Stimulated activated CD8-positive, alpha-beta memory T cell treated with anti-CD3 and anti-CD28 coated beads, Interleukin-12 subunit alpha, Interleukin-12 subunit beta, amount 100 ng/mL, for 24 hours (primary cell): ENCODE results near the gene SYCE3.
A peak's percentile ranks its signal among the peaks of the same experiment; 100 is the strongest.
"Not testable (repeated sequence)": the region's sequence is repeated elsewhere in the genome, so short reads cannot be mapped to it uniquely, and the experiment has no call there.

ENCODE experiments used
- DNase-seq: peaks from one replicate; pipeline ENCODE4 v3.0.0-alpha.2; 2020; ENCODE audit errors: extremely low read depth

Gene SYCE3, protein sequence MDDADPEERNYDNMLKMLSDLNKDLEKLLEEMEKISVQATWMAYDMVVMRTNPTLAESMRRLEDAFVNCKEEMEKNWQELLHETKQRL

DNA sequence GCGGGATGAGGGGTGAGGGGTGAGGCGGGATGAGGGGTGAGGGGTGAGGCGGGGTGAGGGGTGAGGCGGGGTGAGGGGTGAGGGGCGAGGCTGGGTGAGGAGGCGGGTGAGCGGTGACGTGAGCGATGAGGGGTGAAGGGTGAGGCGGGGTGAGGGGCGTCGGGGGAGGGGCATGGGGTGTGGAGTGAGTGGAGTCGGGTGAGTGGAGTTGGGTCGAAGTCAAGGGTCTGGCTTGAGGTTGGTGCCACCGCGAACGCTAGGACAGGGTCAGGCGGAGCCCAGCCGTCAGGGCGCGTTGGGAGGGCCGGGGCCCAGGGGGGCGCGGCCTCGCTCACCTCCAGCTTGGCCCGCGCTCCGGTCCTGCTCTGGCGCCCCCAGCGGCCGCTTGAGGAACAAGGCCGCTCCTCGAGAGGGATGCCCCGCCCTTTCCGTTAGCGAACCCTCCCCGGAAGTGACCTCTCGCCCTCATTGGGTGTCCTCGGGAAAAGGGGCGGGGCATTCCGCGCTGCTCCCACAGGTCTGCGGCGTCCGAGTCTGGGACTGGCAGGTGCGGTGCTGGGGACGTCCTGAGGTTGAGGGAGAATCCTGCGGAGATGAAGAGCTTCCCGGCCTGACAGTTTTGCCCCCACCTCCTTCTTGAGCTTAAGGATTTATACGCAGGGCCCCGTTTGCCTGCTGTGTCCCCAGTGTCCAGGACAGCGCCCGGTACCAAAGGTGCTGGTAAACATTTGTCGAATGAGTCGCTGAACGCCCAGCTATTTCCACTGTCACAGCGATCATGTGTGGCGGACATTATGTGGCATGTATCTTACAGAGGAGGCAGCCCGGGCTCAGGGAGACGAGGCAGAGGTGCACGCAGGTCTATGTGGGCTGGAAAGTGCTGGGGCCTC is at the start of gene SYCE3:
SYCE3 (minus strand) TSS at position 397 of the 890 bp plus-strand sequence. CDS start 6,514 bp downstream, outside the sequence.
- peak; percentile 85 for DNase-seq

DNA sequence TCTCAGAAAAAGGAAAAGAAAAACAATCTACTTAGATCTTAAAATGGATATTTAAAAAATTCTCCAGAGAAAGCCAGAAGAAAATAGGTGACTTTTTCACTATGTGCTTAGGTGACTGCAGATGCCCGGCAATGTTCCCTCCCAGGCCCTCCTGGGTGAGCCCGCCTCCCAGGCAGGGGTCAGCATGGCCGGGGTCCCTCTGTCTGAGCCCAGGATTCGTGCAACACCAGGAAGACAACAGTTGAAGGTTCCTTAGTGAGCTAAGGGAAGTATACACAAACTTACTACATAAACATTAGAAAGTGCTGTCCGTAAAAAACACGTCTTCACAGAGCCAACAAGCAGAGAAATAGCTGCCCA is 49.4 kb upstream of the SYCE3 start:
- DNase-seq, result no peak

DNA sequence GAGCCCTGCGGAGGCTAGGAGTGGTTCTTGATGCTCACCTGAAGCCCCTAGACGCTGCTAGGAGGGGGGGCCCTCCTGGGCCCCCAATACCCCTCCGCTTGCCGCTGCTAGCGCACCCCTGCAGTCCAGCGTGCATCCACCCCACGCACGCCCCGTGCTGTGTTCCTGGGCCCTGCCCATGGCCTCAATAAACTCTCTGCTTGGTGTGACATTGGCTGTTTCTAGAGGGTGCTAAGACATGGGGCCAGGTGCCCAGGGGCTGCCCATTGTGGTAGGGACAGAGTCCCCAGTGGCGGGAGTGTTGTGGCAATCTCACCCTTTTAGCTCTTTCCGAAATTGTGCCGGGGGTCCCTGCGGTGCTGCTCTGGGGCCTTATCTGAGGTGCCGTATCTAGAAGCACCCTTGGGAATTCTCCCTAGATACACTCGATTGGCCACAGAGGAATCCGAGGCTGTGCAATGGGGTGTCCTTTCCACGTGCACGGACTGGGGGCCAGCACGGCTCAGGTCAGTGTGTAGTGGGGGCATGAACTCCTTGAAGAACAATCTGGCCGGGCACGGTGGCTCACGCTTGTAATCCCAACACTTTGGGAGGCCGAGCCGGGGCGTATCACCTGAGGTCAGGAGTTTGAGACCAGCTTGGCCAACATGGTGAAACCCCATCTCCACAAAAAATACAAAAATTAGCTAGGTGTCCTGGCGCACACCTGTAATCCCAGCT is 48.8 kb upstream of the SYCE3 start:
- no peak for DNase-seq

DNA sequence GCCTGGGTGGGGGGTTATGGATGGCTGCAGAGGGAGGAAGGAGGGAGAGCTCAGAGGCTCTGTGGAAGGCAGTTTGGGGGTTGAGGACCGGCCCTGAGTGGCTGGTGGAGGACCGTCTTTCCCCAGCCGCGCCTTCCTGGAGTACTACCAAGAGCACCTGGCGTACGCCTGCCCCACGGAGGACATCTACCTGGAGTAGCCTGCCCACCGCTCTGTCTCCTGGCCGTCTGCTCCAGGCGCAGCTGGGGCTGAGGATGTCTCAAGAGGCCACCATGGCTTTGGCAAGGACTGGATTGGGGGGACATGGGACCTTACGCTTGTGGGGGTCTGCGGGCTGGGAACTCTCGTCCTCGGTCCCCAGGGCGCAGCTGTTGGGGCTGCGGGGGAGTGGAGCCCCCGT is 47.9 kb upstream of the SYCE3 start:
- no peak for DNase-seq

DNA sequence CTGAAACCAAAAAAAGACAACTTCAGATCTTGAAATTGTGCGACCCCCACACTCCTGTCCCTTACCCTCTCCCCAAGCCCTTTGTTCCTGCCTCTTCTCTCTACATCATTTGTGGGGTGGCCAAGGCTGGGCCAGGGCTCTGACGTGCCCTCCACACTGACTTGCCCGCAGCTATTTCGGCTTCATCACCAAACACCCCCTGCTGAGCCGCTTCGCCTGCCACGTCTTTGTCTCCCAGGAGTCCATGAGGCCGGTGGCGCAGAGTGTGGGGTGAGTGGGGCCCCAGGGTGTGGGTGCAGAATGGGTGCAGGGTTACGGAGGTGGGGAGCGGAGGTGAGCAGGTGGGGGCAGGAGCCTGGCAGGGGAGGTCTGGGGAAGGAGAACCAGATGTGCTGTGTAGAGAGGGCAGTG is 47.3 kb upstream of the SYCE3 start:
- no peak for DNase-seq

DNA sequence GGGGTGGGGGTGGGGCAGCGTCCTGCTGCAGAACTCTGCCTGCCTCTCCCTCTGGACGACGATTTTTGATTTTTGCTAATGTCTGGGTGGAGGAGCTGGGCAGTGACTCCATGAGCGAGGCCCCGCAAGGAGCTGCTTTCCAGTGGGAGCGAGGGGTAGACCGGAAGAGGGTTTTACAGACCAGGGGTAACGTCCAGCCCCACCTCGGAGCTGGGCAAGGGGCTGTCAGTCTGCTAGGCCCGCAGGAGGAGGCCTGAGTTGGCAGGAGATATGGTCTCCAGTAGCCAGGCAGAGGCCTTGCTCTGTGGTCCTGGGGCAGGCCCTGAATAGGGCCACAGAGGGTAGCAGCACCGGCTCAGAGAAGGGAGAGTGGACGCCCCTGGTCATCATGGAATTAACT is 46.9 kb upstream of the SYCE3 start:
- DNase-seq, result no peak

DNA sequence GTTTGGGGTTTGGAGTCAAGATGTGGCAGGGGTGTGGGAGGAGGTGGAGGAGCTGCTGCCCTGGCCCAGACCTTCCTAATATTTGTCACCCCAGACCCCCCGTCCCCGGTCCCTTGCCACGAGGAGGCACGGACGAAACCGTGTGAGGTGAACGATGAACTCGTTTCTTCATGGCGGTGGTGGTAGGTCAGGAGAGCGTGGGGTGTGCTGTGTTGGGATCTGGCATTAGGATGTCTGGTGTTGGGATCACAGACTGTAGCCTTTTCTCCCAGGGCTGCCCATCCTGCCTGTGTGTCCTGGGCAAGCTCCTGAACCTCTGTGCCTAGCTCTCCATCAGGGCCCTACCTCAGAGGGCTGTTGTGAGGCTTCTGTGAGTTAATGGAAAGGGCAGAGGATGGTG is 46.3 kb upstream of the SYCE3 start:
- no peak for DNase-seq

DNA sequence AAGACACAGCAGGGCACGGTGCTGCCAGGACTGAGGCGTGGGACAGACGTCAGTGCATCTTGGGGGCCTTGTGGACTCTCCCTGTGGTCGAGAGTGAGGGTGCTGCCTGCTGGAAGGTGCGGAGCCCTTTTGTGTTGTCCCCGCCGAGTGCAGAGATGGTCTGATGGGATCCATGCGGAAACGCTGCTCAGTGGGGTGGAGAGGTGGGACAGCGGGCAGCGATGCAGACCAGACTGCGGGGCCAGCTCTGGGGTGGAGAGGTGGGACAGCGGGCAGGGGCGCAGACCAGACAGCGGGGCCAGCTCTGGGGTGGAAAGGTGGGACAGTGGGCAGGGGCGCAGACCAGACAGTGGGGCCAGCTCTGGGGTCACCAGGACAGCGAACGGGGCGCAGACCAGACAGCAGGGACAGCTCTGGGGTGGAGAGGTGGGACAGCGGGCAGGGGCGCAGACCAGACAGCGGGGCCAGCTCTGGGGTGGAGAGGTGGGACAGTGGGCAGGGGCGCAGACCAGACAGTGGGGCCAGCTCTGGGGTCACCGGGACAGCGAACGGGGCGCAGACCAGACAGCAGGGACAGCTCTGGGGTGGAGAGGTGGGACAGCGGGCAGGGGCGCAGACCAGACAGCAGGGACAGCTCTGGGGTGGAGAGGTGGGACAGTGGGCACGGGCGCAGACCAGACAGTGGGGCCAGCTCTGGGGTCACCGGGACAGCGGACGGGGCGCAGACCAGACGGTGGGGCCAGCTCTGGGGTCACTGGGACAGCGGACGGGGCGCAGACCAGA is 45.5 kb upstream of the SYCE3 start:
- DNase-seq, result not testable (repeated sequence)

DNA sequence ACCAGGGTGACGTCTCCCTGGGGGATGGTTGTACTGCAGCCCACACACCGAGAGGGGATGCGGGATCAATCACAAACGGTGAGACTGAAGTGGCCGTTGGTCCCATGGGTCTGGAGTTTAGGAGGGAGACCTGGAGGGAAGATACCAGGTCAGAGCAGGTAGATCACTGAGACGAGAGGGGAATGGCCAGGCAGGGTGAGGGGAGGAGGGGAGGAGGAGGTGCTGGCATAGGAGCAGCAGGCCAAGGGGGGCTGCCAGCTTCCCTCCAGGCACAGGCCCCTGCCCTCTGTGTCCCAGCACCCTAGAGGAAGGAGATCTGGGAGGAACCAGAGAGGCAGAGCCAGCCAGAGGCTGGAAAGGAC is 44.9 kb upstream of the SYCE3 start:
- no peak for DNase-seq

DNA sequence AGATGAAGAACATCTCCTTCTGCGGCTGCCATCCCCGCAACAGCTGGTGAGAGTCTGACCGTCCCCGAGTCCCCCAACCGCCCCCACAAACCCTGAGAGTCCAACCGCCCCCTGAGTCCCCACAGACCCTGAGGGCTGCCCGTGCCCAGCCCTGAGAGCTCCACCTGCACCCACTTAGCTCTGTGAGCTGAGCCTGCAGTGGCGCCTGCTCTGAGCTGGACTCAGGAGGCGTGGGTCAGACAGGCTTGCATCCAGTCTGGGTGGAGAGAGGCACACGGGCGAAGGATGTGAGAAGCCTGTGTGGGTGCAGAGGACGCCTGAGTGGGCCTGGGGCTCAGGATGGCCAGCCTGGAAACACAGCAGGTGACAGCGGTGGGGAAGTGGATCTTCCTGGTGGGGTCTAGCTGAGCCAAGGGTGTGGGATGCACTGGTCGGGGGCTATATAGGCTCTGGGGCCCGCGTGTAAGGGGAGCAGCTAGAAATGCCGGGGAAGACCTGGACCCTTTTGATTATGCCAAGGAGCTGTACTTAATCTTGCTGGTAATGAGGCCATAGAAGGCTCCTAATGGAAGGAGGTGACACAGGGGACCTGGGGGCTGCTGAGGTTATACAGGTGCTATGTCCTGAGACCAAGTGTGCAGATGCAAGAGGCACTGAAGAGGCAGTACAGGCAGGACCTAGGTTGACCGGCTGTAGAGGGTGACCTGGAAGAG is 44.4 kb upstream of the SYCE3 start:
- no peak for DNase-seq

DNA sequence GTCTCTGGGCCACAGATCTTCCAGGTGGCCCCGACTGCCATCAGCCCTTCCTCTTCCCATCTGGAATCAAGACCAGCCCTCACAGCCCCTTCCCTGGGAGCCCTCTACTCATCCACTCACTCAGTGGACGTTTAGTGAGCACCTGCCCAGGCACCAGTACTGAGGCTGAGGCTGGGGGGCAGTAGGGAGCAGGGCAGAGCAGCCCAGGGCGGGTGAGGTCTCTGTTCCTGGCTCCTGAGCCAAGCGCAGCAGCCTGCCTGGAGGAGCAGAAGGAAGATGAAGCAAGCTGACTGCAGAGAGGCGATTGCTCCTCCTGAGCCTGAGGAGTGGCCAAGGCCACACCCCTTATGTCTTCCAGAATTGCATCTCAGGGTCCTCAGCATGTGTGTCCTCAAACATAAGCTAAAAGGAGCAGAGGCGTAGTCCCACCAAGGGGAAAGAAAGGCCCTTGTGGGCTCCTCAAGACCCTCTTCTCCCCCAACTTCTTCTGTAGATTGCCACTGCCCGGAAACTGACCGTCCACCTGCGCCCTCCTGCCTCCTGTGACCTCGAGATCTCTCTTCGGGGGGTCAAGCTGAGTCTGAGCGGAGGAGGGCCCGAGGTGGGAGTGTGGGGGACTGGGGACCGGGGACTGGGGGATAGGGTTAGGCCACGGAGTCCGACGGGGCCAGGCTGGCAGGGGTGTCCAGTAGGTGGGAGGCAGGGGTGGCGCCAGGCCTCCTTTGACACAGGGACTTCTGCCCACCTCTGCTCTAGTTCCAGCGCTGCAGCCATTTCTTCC is 43.6 kb upstream of the SYCE3 start:
- no peak for DNase-seq

DNA sequence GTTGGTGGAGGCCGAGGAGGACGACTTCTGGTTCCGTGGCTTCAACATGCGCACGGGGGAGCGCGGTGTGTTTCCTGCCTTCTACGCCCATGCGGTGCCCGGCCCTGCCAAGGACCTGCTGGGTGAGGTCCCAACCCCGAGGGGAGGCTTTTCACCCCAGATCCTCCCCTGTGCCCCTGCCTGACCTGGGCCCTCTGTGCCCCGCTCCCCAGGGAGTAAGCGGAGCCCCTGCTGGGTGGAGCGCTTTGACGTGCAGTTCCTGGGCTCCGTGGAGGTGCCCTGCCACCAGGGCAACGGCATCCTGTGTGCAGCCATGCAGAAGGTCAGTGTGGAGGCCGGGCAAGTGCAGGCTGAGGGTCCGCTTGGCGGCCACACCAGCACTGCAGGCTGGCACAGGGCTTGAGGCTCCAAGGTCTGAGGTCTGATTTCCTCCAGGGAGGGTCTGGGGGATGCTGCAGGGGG is 42.9 kb upstream of the SYCE3 start:
- no peak for DNase-seq

DNA sequence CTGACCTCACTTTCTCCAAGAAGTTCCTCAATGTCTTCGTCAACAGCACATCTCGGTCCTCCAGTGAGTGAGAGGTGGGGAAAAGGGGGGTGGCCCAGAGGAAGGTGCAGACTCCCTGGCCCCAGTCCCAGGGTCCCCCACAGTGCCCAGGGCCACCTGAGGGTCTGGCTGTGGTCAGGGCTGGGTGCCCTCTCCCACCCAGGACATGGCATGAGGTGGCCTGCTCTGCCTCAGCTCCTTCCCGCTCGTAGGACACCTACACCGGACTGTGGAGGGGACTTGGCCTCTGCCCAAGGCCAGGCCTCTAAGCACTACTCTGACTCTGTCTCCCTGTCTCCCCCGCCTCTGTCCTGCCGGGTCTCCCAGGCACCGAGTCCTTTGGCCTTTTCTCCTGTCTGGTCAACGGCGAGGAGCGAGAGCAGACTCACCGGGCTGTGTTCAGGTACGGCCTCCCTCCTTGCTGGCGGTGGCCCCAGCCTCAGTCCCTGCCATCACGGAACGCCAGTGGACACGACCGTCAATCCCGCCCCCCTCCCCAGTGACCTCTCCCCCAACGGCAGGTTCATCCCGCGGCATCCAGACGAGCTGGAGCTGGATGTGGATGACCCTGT is 42.4 kb upstream of the SYCE3 start:
- DNase-seq, result no peak

DNA sequence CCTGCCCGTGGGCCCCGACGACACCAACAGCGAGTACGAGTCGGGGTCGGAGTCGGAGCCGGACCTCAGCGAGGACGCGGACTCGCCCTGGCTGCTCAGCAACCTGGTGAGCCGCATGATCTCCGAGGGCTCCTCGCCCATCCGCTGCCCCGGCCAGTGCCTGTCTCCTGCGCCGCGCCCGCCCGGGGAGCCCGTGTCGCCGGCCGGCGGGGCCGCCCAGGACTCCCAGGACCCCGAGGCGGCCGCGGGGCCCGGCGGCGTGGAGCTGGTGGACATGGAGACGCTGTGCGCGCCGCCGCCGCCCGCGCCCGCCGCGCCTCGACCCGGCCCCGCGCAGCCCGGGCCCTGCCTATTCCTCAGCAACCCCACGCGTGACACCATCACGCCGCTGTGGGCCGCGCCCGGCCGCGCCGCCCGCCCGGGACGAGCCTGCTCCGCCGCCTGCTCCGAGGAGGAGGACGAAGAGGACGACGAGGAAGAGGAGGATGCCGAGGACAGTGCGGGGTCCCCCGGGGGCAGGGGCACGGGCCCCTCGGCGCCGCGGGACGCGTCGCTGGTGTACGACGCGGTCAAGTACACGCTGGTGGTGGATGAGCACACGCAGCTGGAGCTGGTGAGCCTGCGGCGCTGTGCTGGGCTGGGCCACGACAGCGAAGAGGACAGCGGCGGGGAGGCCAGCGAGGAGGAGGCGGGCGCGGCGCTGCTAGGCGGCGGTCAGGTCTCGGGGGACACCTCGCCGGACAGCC is 41.7 kb upstream of the SYCE3 start:
- no peak for DNase-seq

DNA sequence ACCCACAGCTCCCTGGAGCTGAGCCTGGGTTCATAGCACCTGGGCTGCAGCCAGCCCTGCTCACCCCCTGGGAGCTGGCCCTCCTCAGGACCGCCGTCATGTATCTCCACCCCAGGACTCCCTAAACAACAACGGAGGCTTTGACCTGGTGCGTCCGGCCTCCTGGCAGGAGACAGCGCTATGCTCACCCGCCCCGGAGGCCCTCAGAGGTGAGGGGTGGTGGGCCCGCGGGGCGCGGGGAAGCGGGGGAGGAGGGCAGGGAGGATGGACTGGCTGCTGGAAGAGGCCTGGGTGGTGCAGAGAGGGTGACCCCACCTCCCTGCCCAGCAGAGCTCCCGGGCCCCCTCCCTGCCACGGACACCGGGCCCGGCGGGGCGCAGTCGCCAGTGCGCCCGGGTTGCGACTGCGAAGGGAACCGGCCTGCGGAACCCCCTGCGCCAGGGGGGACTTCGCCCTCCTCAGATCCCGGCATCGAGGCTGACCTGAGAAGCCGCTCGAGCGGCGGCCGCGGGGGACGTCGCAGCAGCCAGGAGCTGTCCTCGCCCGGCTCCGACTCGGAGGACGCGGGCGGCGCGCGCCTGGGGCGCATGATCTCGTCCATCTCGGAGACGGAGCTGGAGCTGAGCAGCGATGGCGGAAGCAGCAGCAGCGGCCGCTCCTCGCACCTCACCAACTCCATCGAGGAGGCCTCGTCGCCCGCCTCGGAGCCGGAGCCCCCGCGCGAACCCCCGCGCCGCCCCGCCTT is 41.0 kb upstream of the SYCE3 start:
- no peak for DNase-seq

DNA sequence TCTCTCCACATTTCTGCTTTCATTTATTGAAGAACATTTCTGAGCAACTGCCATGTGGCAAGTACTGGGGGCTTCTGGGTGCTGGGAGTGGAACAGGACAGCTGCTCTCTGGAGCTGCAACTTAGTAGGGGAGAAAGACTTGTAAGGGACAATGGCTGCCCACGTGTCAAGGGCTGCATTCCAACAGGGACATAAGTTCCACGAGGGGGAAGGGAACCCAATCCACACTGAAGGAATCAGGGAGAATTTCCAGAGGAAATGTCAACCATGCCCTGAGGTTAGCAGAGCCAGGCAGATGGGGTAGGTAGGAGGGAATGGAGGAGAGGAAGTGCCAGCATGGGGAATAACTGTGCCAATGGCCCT is 39.6 kb upstream of the SYCE3 start:
- DNase-seq, result no peak

DNA sequence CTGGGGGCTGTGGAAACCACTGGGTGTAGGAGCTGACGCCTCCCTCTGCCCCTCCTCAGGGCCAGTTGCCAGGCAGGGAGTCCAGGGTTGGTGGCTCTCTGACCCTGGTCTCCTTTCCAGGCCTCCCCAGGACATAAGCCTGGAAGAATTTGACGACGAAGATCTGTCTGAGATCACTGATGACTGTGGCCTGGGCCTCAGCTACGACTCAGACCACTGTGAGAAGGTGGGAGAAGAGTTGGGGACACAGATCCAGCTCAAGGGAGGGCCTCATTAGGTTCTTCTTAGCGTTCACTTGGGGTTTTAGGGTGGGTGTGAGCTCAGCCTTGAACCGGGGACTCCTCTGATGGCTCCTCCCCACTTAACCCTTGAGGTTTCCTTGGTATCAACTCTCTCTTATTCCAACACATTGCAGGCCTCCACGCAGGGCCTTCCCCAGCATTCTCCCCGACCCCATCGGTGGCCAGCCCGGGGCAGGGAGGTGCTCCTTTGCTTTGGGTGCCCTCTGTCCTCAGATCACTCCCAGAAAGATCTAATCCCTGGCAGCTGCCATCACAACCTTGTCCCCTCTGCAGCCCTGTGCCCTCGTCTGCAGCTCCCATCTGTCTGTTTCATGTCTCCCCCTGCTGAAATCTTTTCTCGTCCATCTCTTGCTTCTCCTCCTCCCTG is 39.1 kb upstream of the SYCE3 start:
- no peak for DNase-seq

DNA sequence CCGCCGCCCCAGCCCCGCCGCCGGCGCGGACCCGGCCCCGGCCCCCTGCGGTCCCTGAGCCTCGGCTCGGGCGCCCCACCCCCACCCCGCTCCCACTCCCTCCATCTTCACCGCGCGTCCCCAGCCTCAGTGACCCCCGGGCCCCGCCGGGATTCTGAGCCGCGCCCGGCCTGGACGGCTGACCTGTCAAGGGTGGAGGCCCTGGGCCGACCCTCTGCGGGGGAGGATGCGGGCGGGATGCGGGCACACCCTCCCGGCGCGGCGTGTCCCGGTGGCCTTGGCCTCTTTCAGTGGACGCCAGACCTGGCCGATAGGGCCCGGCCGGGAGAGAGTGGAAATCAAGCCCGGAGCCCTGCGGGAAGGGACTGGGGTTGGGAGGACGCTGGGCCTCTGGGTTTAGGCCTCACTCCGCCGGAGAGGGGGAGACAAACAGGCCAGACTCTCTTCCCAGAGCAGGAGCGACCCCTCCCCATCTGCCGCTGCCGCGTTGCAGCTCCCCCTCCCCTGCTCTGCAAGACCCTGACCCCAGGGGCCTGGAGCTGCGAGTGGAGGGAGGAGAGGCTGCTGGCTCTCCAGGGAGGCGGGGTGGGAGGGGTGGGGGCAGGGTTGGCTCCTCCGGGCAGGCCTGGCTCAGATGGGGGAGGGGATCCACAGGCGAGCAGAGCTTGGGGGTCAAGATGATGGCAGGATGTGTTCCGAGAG is 38.4 kb upstream of the SYCE3 start:
- DNase-seq, result no peak
